ENCODE data around the gene TMC1.

The TMC1 gene

DNA sequence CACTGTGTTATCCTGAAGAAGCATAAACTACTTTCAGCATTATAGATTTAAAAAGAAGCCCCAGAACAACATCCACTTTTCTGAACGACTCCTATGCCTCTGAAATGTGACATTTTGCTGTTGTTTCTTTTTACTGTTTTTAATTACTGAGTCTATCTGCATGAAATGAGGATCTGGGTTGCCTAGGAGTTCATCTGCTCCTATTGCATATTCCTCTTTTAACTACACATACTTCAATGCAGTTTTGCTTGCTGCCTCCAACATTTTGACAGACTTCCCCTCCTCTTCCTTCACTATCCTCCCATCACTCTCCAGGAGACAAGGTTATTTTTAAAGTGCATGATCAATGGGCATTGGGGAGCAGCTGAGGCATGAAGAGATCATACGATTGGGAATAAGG is 164.5 kb downstream of the TMC1 start:
- FAIRE-seq, result no peak

DNA sequence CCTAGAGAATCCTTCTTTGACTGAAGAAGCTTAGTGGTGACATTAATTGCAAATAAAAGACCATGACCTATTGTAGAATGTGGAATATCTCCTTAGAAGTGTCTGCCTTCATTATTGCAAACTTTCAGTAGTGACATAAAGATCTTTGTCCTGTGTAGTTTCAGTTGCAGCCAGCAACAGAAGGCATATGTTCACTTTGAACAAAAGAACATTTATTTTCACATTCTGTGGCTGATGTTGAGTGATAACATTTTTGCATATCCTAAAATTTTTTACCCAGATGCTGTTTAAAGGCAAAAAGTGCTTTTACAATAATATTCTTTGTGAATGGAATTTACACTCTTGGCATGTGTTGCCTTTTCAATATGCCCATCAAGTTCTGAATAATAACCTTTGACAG is 165.9 kb downstream of the TMC1 start:
- no peak for FAIRE-seq

- FAIRE-seq, result no peak
These were observed 170.3 kb downstream of the TMC1 start for GRCh38 chr9:72691671-72692070.

DNA sequence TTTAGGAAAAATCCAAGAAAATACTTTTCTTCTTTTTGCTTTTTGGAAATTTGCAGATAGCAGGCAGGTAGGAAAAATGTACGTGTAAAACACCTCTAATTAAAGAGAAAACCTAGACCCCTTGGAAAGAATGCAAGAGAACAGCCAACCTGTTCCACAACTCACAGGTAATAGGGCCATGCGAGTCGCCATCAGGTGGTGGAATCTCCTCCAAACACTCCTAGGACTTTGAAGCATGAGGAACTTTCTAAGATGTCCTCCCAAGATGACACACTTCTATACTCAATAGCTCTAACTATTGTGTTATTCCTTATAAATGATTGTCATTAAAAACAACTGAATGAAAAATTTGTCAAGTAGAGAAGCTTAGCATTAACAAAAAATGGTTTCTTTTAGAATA is 174.0 kb downstream of the TMC1 start:
- FAIRE-seq, result no peak

DNA sequence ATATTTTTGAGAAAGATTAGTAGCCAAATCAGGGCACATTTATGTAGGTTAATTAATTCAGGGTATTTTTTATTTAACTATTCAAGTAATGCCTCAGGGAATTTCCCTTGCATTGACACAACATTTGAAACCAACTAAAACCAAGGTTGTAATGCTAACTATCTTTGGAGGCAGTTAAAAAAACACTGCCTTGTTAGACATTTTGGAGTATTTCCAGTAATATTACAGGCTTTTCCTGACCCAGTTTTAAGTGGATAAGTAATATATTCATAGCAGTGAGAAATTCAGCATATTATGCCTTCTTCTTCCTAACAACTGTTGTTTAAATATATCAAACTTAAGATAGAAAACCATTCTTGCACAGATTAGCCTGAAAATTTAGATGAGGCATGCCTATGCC is 175.1 kb downstream of the TMC1 start:
- no peak for FAIRE-seq

DNA sequence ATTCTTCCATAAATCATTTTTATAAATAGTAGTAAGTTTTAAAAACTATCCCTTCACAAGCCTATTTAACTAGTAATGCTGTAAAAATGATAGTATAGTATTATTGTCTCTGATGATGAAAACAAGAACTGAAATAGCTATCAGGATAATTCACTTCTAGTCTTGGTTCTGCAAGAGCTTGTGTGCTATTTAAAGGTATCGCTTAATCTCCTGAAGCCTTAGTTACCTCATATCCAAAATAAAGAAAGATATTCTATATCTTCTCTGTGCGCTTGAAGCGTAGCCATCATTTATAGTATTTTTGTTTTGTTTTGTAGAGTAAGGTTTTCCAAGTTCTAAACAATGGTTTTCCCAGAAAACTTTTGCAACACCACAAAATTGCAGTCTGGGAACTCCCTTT is 180.1 kb downstream of the TMC1 start:
- FAIRE-seq, result no peak

GRCh38 chr9:72703574-72703973 is 182.2 kb downstream of the TMC1 start:
- FAIRE-seq, result no peak

GRCh38 chr9:72704688-72705375 is 183.4 kb downstream of the TMC1 start:
- no peak for FAIRE-seq

DNA sequence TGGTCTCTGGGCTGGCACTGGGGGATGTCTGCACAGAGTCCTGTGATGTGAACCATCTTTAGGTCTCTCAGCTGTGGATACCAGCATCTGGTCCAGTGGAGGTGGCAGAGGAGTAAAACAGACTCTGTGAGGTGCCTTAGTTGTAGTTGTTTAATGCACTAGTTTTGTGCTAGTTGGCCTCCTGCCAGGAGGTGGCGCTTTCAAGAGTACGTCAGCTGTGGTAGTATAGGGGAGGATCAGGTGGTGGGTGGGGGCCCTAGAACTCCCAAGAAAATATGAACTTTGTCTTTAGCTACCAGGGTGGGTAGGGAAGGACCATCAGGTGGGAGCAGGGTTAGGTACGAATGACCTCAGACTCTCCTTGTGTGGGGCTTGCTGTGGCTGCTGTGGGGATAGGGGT is 197.1 kb downstream of the TMC1 start:
- FAIRE-seq, result no peak

- FAIRE-seq, result no peak
These were observed 199.7 kb downstream of the TMC1 start for GRCh38 chr9:72721067-72721466.

GRCh38 chr9:72726947-72727346 is 205.5 kb downstream of the TMC1 start:
- no peak for FAIRE-seq

DNA sequence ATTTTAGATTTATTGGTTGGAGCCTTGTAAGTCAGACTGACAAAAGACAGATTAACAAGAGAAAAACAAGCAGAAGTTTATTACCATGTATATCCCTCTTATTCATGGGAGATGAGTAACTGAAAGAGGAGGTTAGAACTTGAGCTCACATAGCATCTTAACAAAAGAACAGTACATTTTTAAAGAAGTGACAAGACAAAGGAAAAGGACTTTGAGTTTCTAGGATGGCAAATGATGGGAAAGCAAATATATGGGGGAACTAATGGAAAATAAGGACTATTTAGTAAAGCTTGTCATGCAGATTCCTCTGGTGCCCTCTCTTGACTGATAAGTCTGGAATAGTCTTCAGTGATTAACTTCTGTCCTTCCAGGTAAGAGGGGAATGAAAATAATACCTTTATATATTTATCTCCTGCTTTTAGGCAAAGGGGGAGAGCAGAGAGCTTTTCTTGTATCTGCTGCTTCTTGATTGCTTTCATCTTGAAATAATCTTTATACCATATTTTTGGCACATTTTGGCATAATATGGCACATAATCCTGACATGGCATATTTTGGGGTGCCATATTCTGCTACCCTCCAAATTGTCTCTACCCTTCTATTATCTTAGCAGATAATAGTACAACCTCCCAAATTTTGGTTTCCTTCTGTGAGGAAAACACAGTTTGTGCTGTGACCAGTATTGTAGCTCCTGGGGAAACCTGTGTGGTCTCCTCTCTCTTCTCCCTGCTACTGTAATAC is 206.8 kb downstream of the TMC1 start:
- no peak for FAIRE-seq

DNA sequence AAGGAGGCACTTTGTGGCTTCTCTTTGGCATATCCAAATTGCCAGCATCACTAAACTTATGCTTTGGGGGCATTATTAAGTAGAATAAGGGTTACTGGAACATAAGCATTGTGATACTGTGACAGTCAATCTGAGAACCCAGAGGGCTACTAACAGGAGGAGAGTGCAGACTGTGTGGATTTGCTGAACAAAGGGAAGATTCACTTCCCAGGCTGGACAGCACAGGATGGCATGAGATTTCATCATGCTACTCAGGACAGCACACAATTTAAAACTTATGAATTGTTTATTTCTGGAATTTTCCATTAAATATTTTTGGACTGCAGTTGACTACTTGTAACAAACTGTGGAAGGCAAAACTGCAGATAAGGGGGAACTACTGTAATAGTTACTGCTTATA is 212.5 kb downstream of the TMC1 start:
- FAIRE-seq, result no peak

DNA sequence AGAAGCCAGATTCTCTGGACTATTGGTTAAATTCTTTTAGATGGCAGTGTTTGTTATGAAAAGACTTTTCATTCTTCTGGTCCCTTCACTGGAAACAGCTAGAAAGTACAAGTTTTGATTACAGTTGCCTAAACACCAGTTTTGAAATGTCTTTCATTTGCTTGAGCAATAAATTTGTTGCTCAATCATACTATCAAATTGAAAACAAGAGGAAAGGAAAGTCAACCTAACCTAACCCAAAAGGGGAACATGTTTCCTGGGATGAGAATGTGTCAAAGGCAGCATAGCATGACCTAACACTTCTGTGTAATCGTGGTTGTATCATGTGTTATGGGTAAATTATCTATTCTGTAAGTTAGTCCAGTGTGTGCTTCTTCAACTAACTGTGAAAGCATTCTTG is 213.2 kb downstream of the TMC1 start:
- FAIRE-seq, result no peak

GRCh38 chr9:72743836-72744235 is 222.4 kb downstream of the TMC1 start:
- FAIRE-seq, result no peak

DNA sequence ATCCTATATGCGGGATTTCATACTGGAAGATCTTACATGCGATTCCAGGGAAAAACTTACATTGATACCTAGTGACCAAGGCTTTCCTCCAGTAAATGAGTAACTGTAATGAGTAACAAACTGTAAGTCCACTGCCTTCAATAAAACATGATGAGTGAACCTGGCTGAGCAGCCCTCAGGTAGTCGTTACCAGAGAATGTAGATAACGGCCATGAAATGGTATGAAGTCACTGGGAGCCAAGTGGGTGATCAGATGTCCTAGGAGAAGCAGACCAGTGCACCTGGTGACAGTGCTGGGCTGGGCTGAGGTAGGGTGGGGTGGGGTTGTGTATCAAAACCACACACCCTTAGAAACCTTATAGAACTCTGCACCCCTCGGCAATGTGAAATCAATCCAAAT is 227.9 kb downstream of the TMC1 start:
- FAIRE-seq, result no peak

DNA sequence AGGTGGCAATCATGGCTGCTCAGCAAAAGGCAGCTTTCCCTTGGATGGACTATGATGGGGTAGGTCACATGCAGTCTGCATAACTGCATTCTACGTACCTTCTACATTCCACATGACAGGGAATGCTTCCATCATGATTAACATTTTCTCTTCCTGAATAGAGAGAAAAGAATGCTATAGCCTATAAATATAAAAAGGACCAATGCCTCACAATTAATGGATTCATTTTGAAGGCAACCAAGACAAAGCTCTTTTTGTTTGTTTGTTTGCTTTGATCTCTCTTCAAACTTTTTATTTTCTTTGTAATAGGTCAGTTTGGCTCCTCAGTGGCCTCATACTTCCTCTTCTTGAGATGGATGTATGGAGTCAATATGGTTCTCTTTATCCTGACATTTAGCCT is 230.1 kb downstream of the TMC1 start:
- no peak for FAIRE-seq

- FAIRE-seq, result no peak
These were observed 232.0 kb downstream of the TMC1 start for GRCh38 chr9:72753266-72753893.

DNA sequence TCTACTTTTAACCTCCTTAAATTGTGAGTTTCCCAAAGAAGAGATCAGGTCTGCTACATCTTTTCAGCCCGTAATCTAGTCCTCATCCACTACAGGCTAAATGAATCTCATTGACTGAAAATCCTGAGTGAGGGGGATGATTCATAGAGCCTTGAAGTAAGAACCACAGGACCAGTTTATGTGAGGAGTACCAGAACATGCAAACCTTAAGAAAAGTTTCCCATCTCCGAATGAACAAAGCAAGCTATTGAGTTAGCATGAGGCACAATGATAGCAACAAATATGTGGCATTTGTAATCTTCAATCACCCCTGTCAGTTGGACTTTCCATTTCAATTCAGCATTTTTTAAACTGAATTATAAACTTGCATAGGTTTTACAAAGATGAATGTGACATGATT is 234.4 kb downstream of the TMC1 start:
- no peak for FAIRE-seq

DNA sequence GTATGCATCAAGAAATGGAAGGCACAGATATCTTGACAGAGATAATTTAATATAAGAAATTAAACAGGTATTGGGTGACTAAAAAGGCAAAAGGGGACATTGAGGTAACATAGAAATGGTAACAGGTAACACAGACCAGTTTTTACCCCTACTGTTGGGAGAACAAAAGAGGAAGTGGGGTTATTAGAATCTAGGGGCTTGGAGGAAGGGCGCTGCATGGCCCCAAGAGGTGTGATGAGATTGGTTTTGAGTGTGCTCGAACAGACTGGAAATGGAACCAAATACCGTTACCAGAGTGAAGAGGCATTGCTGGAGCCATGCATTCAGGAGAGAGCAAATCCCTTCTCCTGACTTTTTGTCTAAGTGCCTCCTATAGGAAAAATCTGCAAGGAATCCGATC is 237.5 kb downstream of the TMC1 start:
- FAIRE-seq, result no peak

GRCh38 chr9:72763022-72763421 is 241.6 kb downstream of the TMC1 start:
- no peak for FAIRE-seq

DNA sequence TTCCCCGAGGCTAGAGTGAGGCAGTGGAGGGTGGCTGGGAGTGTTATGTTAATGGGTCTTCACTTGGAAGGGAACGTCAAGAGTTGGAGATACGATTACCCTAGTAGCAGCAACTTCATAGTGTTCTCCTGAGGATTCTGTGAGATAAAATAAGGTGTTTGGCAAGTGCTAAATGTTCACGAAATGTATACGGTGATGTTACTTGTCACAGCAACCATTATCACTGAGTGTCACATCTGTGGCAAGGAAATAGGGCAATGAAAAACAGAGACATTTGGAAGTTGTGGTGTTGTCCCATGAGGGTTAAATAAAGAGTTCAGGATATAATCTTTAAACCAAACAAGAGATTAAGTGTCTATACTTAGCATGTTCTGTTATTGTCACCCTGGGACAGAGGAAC is 248.1 kb downstream of the TMC1 start:
- no peak for FAIRE-seq

DNA sequence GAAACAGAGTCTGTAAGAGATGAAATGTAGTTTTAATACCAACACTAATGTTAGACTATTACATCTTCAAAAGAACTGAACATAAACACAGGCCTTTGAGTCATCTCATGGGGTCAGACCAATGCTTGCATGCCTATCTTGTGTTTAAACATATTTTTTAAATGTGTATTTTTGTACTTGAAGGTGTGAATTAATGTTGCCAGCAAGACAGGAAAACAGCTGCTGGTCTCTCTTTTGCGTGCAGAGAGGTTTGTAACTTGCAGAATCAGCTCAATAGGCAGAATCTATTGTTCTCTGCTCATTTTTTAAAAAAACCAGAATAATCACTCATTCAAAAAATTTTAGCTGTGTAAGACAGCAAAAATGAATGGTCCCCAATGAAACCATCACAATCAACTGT is 251.3 kb downstream of the TMC1 start:
- FAIRE-seq, result no peak

DNA sequence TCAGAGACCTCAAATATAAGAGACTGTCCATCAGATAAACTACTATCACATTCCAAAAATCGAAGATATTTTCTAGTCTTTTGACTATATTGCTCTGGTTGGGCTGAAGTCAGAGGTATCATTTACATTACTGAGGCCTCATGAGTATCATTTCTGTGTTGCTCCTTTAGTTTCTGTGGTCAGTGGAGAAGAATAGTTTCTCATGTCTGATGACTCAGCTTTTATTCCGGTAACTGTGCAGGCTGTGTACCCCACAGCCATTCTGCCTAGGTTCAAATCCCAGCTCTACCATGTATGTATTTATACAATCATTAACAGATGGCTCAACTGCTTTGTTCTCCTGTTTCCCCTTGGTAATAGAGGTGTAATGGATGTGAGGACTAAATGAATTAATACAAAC is 252.2 kb downstream of the TMC1 start:
- no peak for FAIRE-seq
